ENCODE data around the gene GPR179. TPM values are rescaled to one million over a fixed set of nuclear protein-coding genes. Genes with fewer than 3 reads are reported as not detected.

The GPR179 gene
- total RNA-seq, 1 donor from 2014 or later: 0.03 TPM

- intact Hi-C loops (cut with micrococcal nuclease): loop anchor here (5.0 kb wide), 1 partner anchor 614 kb away; the partner anchor contains the start of gene FBXO47
- Mint-ChIP-seq H3K9me3 (no peaks in the 10 kb centered on the region), H3K27ac (no peak overlapping the region), H3K27me3 (ENCODE audit: insufficient read depth) (peaks cover 6% of the 10 kb centered on the region), H3K36me3 (ENCODE audit: low read depth) (peaks cover 10% of the 10 kb centered on the region), H3K4me1 (ENCODE audit: low read depth) (peaks cover 48% of the 10 kb centered on the region), H3K4me3 (peak overlapping the region; percentile 77)
- no peak for DNase-seq (ENCODE audit: low spot score)
These were observed 9.4 kb upstream of the GPR179 start for GRCh38 chr17:38353086-38353604.

DNA sequence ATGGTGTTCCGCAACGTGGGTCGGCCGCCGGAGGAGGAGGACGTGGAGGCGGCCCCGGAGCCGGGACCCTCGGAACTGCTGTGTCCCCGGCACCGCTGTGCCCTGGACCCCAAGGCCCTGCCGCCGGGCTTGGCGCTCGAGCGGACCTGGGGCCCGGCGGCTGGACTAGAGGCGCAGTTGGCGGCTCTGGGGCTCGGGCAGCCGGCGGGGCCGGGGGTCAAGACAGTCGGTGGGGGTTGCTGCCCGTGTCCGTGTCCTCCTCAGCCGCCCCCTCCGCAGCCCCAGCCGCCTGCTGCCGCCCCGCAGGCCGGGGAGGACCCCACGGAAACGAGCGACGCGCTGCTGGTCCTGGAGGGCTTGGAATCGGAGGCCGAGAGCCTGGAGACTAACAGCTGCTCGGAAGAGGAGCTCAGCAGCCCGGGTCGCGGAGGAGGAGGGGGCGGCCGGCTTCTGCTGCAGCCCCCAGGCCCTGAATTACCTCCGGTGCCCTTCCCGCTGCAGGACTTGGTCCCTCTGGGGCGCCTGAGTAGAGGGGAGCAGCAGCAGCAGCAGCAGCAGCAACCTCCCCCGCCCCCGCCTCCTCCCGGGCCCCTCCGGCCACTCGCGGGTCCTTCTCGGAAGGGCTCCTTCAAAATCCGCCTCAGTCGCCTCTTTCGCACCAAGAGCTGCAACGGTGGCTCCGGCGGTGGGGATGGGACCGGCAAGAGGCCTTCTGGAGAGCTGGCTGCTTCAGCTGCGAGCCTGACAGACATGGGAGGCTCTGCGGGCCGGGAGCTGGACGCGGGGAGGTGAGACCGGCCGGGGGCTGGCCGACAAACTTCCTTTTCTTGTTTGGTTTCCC is 8.7 kb upstream of the GPR179 start:
- Mint-ChIP-seq H3K4me3 (peak overlapping the region; percentile 77), H3K4me1 (ENCODE audit: low read depth) (peaks cover 45% of the 10 kb centered on the region), H3K27me3 (ENCODE audit: insufficient read depth) (peaks cover 6% of the 10 kb centered on the region), H3K27ac (no peak overlapping the region), H3K9me3 (no peaks in the 10 kb centered on the region), H3K36me3 (ENCODE audit: low read depth) (peaks cover 10% of the 10 kb centered on the region)
- intact Hi-C loops (cut with micrococcal nuclease): loop anchor here (5.0 kb wide), 1 partner anchor 615 kb away; the partner anchor contains the start of gene FBXO47
- DNase-seq (ENCODE audit: low spot score): peak; percentile 3

DNA sequence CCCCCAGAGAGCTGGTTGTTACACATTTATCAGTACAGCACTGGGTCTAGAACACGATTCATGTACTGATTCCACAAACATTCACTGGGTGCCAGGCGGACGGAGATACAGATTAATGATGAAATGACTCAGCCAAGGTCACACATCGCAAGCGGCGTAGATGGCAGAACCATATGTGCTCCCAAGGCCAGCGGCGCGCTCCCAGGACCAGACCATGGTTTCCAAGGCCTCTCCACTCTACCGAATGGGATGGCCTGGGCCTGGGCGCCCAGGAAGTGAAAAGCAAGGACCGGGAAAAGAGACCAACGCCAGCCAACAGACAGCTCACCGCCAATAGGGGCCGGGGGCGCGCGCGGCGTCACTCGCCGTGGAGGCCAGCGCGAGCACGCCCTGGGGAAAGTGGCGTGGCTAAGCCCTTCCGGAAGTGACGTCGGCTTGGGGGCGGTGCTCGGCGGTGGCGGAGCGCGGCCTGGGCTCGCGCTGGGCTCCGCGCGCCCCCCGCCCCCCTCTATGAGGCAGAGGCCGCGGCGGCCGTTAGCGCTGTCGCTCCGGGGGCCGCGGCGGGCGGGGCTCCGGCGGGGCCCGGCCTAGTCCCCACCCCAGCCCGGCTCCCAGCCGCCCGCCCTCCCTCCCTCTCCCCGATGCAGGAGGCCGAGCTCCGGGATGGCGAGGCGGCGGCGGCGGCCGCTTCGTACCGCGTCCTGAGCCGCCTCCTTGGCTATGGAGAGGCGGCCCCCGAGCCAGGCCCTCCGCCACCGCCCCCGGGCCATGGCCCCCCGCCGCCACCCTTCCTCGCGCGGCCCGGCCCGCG is 7.9 kb upstream of the GPR179 start, which contains the start of gene SOCS7:
Gene SOCS7 (plus strand): TSS at position 433 of the 811 bp plus-strand sequence. CDS start 209 bp downstream, at position 642.
- DNase-seq (ENCODE audit: low spot score): peak; percentile 88
- Mint-ChIP-seq H3K36me3 (ENCODE audit: low read depth) (peaks cover 10% of the 10 kb centered on the region), H3K9me3 (no peaks in the 10 kb centered on the region), H3K4me3 (peak within 1 kb of the TSS; percentile 93), H3K27ac (peak within 1 kb of the TSS; percentile 95), H3K4me1 (ENCODE audit: low read depth) (peaks cover 36% of the 10 kb centered on the region), H3K27me3 (ENCODE audit: insufficient read depth) (peaks cover 6% of the 10 kb centered on the region)
- intact Hi-C loops (cut with micrococcal nuclease): loop anchor here (2.0 to 5.0 kb wide), 2 partner anchors 616 to 993 kb away; partner anchors contain the start of gene FBXO47

GRCh38 chr17:38350035-38350434 is 6.3 kb upstream of the GPR179 start:
- H3K4me3 Mint-ChIP-seq: peak overlapping the region; percentile 53
- H3K36me3 Mint-ChIP-seq (ENCODE audit: low read depth): peaks cover 6% of the 10 kb centered on the region
- H3K27me3 Mint-ChIP-seq (ENCODE audit: insufficient read depth): peaks cover 7% of the 10 kb centered on the region
- intact Hi-C loops (cut with micrococcal nuclease): loop anchor here (2.0 to 5.0 kb wide), 2 partner anchors 617 to 991 kb away; partner anchors contain the start of gene FBXO47
- DNase-seq (ENCODE audit: low spot score): no peak
- no peaks in the 10 kb centered on the region for H3K9me3 Mint-ChIP-seq
- H3K4me1 Mint-ChIP-seq (ENCODE audit: low read depth): peaks cover 29% of the 10 kb centered on the region
- H3K27ac Mint-ChIP-seq: no peak overlapping the region

DNA sequence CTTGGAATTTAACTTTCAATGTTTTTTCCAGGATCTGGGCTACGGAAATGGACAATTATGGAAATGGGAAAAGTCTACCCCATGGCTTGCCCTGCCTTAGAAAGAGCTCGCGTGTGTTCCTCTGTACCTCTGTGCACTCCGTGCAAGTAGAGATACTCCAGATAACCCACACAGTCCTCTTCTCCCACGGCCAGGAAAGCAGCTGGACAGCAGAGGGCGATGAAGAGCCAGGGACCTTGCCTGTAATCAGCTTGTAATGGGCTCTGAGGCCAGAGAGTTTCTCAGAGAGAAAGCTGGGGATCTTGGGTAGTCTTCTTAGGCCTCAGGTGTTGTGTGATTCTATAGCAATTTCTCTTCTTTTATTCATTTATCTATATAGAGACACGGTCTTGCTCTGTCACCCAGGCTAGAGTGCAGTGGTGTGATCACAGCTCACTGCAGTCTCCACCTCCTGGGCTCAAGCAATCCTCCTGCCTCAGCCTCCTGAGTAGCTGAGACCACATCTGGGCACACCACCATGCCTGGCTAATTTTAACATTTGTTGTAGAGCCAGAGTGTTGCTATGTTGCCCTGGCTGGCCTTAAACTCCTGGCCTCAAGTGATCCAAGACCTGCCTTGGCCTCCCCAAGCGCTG is 5.5 kb upstream of the GPR179 start:
- intact Hi-C loops (cut with micrococcal nuclease): loop anchor here (1.0 to 2.0 kb wide), 4 partner anchors 65 to 403 kb away; partner anchors contain the start of gene PSMB3
- no peak overlapping the region for H3K27ac Mint-ChIP-seq

GRCh38 chr17:38345743-38346142 is 2.0 kb upstream of the GPR179 start:
- no peak overlapping the region for H3K4me3 Mint-ChIP-seq

More for the DNA sequence above, 5.5 kb upstream of the GPR179 start:
- peaks cover 21% of the 10 kb centered on the region for H3K4me1 Mint-ChIP-seq (ENCODE audit: low read depth)
- H3K9me3 Mint-ChIP-seq: no peaks in the 10 kb centered on the region
- peak; percentile 77 for DNase-seq (ENCODE audit: low spot score)
- H3K4me3 Mint-ChIP-seq: no peak overlapping the region
- peaks cover 4% of the 10 kb centered on the region for H3K36me3 Mint-ChIP-seq (ENCODE audit: low read depth)
- H3K27me3 Mint-ChIP-seq (ENCODE audit: insufficient read depth): peaks cover 4% of the 10 kb centered on the region

GRCh38 chr17:38344420-38344745 is 627 bp upstream of the GPR179 start:
- intact Hi-C loops (cut with micrococcal nuclease): no loop called here

More at GRCh38 chr17:38345743-38346142, 2.0 kb upstream of the GPR179 start:
- Mint-ChIP-seq H3K9me3 (no peaks in the 10 kb centered on the region), H3K4me1 (ENCODE audit: low read depth) (peaks cover 6% of the 10 kb centered on the region), H3K36me3 (ENCODE audit: low read depth) (no peaks in the 10 kb centered on the region), H3K27me3 (ENCODE audit: insufficient read depth) (peaks cover 7% of the 10 kb centered on the region), H3K27ac (no peak overlapping the region)
- intact Hi-C loops (cut with micrococcal nuclease): no loop called here
- no peak for DNase-seq (ENCODE audit: low spot score)

GRCh38 chr17:38342886-38343607 is 709 bp downstream of the GPR179 start:
- H3K4me3 Mint-ChIP-seq: no peak overlapping the region
- intact Hi-C loops (cut with micrococcal nuclease): no loop called here

More at GRCh38 chr17:38344420-38344745, 627 bp upstream of the GPR179 start:
- Mint-ChIP-seq H3K4me1 (ENCODE audit: low read depth) (peaks cover 5% of the 10 kb centered on the region), H3K27ac (no peak overlapping the region), H3K36me3 (ENCODE audit: low read depth) (no peaks in the 10 kb centered on the region), H3K27me3 (ENCODE audit: insufficient read depth) (peaks cover 4% of the 10 kb centered on the region), H3K9me3 (no peaks in the 10 kb centered on the region), H3K4me3 (no peak overlapping the region)
- no peak for DNase-seq (ENCODE audit: low spot score)

GRCh38 chr17:38341035-38341721 is 2.6 kb downstream of the GPR179 start:
- H3K4me1 Mint-ChIP-seq (ENCODE audit: low read depth): no peaks in the 10 kb centered on the region
- H3K36me3 Mint-ChIP-seq (ENCODE audit: low read depth): no peaks in the 10 kb centered on the region
- DNase-seq (ENCODE audit: low spot score): no peak
- H3K9me3 Mint-ChIP-seq: no peaks in the 10 kb centered on the region
- no peak overlapping the region for H3K27ac Mint-ChIP-seq
- no peak overlapping the region for H3K4me3 Mint-ChIP-seq
- intact Hi-C loops (cut with micrococcal nuclease): no loop called here
- peaks cover 7% of the 10 kb centered on the region for H3K27me3 Mint-ChIP-seq (ENCODE audit: insufficient read depth)

More at GRCh38 chr17:38342886-38343607, 709 bp downstream of the GPR179 start:
- Mint-ChIP-seq H3K9me3 (no peaks in the 10 kb centered on the region), H3K4me1 (ENCODE audit: low read depth) (no peaks in the 10 kb centered on the region), H3K27me3 (ENCODE audit: insufficient read depth) (peaks cover 4% of the 10 kb centered on the region), H3K27ac (no peak overlapping the region), H3K36me3 (ENCODE audit: low read depth) (no peaks in the 10 kb centered on the region)
- no peak for DNase-seq (ENCODE audit: low spot score)

- no peak for DNase-seq (ENCODE audit: low spot score)
- Mint-ChIP-seq H3K27me3 (ENCODE audit: insufficient read depth) (peaks cover 5% of the 10 kb centered on the region), H3K27ac (no peak overlapping the region), H3K4me3 (no peak overlapping the region), H3K4me1 (ENCODE audit: low read depth) (no peaks in the 10 kb centered on the region), H3K9me3 (no peaks in the 10 kb centered on the region), H3K36me3 (ENCODE audit: low read depth) (no peaks in the 10 kb centered on the region)
- intact Hi-C loops (cut with micrococcal nuclease): no loop called here
These were observed 3.9 kb downstream of the GPR179 start for GRCh38 chr17:38339891-38340290.

DNA sequence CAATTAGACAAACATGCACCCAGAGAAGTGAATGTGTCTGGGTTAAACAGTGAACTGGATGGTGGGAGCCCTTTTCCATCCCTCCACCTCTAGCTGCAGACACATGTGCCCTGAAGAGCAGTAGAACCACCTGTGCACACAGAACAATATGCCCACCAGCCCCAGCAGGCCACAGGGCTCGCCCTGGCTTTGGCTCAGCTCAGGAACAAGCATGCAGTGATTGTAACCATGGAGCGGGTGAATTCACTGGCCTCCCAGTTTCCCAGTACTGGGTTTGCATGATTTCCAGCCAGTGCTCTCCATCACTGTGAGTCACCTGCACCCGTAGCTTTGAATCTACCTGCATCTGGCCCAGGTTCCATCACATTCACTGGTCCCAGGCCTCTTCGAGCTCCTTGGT is 5.2 kb downstream of the GPR179 start:
- H3K9me3 Mint-ChIP-seq: no peaks in the 10 kb centered on the region
- H3K4me1 Mint-ChIP-seq (ENCODE audit: low read depth): no peaks in the 10 kb centered on the region
- no peak overlapping the region for H3K4me3 Mint-ChIP-seq
- no peak overlapping the region for H3K27ac Mint-ChIP-seq
- no peak for DNase-seq (ENCODE audit: low spot score)
- peaks cover 2% of the 10 kb centered on the region for H3K27me3 Mint-ChIP-seq (ENCODE audit: insufficient read depth)
- no peaks in the 10 kb centered on the region for H3K36me3 Mint-ChIP-seq (ENCODE audit: low read depth)
- intact Hi-C loops (cut with micrococcal nuclease): no loop called here
